SK-N-SH (cell line): ENCODE results near the gene CCDC177. TPM values are rescaled to one million over a fixed set of nuclear protein-coding genes. Genes with fewer than 3 reads are reported as not detected.

Experiments
- CTCF ChIA-PET: fragments of 300-600, 350-600 bp; formaldehyde crosslinking; extraction: SDS; loops from one replicate; lab custom pipeline; 2021; lab: Yijun Ruan, JAX
- POLR2A ChIA-PET: fragments of 350-600 bp; sonication (Branson Sonifier 250); formaldehyde crosslinking; extraction: SDS; loops from one replicate; lab custom pipeline; 2020; ENCODE audit warnings: antibody characterized with exemption, inconsistent platforms; lab: Yijun Ruan, JAX
- DNase-seq: peaks from one replicate; pipeline ENCODE4 v3.0.0; 2012
- H2AFZ ChIP-seq: fragments of 200-600 bp; sonication (generic); 2 replicates; pipeline ENCODE4 v1.8.1; 2016; ENCODE audit warnings: antibody characterized with exemption, mild to moderate bottlenecking, low read depth
- H3F3A ChIP-seq: fragments of 200-600 bp; sonication (generic); replicated peaks from 2 replicates; pipeline ENCODE3; 2016; ENCODE audit warnings: antibody characterized with exemption, mild to moderate bottlenecking; ENCODE audit not compliant: insufficient read depth
- H3K27ac ChIP-seq, 2 experiments: fragments of 200-500 bp in 1 of 2; fragments of 200-600 bp in 1 of 2; sonication (Bioruptor generic) in 1 of 2; sonication (generic), shearing (Covaris generic) in 1 of 2; 2 replicates each; pipeline versions ENCODE4 v1.5.1 to v1.6.1; 2014 to 2016; ENCODE audit warnings: low read depth in 2 of 2, inconsistent platforms in 1 of 2, low read length in 1 of 2, mild to moderate bottlenecking in 1 of 2, mixed read lengths in 1 of 2
- H3K27me3 ChIP-seq: fragments of 200-600 bp; sonication (generic), shearing (Covaris generic); 2 replicates; pipeline ENCODE4 v1.6.1; 2016; ENCODE audit warnings: mixed run types; ENCODE audit not compliant: insufficient read depth
- H3K36me3 ChIP-seq, 2 experiments: fragments of 200-500 bp in 1 of 2; fragments of 200-600 bp in 1 of 2; sonication (Bioruptor generic) in 1 of 2; sonication (generic) in 1 of 2; replicated peaks in 1 of 2; 2 replicates each; pipeline versions ENCODE3 to v1.5.1; 2014 to 2016; ENCODE audit warnings: low read length in 1 of 2, mild to moderate bottlenecking in 1 of 2; ENCODE audit not compliant: insufficient read depth in 2 of 2, control insufficient read depth in 1 of 2
- H3K4me1 ChIP-seq, 2 experiments: fragments of 200-500 bp in 1 of 2; fragments of 200-600 bp in 1 of 2; sonication (Bioruptor generic) in 1 of 2; sonication (generic), shearing (Covaris generic) in 1 of 2; 2 replicates each; pipeline versions ENCODE4 v1.5.1 to v1.6.1; 2014 to 2016; ENCODE audit warnings: low read depth in 1 of 2, low read length in 1 of 2, mixed run types in 1 of 2; ENCODE audit not compliant: insufficient read depth in 2 of 2, control insufficient read depth in 1 of 2
- H3K4me2 ChIP-seq: fragments of 200-600 bp; sonication (generic), shearing (Covaris generic); 2 replicates; pipeline ENCODE4 v1.6.1; 2017; ENCODE audit warnings: mixed run types
- H3K4me3 ChIP-seq, 2 experiments: fragments of 200-500 bp in 1 of 2; fragments of 200-600 bp in 1 of 2; sonication (Bioruptor generic) in 1 of 2; sonication (generic), shearing (Covaris generic) in 1 of 2; 2 replicates each; pipeline versions ENCODE4 v1.5.1 to v1.8.1; 2014 to 2016; ENCODE audit warnings: low read depth in 2 of 2, inconsistent platforms in 1 of 2, low read length in 1 of 2, mild to moderate bottlenecking in 1 of 2, mixed read lengths in 1 of 2, moderate library complexity in 1 of 2
- H3K79me2 ChIP-seq: fragments of 200-600 bp; sonication (generic); 2 replicates; pipeline ENCODE4 v1.8.1; 2017; ENCODE audit warnings: mild to moderate bottlenecking; ENCODE audit not compliant: insufficient read depth
- H3K9ac ChIP-seq: fragments of 200-600 bp; sonication (generic); 2 replicates; pipeline ENCODE4 v1.6.1; 2017; ENCODE audit warnings: mixed run types
- H3K9me2 ChIP-seq: fragments of 200-600 bp; sonication (generic); 2 replicates; pipeline ENCODE4 v1.6.1; 2017; ENCODE audit warnings: mixed run types
- H3K9me3 ChIP-seq: fragments of 200-600 bp; sonication (generic); 2 replicates; pipeline ENCODE4 v1.6.1; 2017; ENCODE audit warnings: mixed run types, mild to moderate bottlenecking, moderate library complexity
- H4K20me1 ChIP-seq: fragments of 200-600 bp; sonication (generic); 2 replicates; pipeline ENCODE4 v1.6.1; 2017; ENCODE audit warnings: mild to moderate bottlenecking, mixed run types; ENCODE audit not compliant: insufficient read depth
- CTCF ChIP-seq: fragments of 200-600 bp; sonication (generic); IDR thresholded peaks from 2 replicates; pipeline ENCODE4 v1.6.1; 2017; ENCODE audit warnings: antibody characterized with exemption, mild to moderate bottlenecking, moderate library complexity
- IRF3 ChIP-seq: fragments of 150-350 bp; IDR thresholded peaks from 2 replicates; pipeline ENCODE4 v1.6.1; 2016; ENCODE audit warnings: mild to moderate bottlenecking, low read depth, low read length
- JUND ChIP-seq: IDR thresholded peaks from 2 replicates; pipeline ENCODE4 v1.4.0; 2012
- MAX ChIP-seq: IDR thresholded peaks from 2 replicates; pipeline ENCODE4 v1.4.0; 2012; ENCODE audit warnings: low read depth
- MXI1 ChIP-seq: IDR thresholded peaks from 2 replicates; pipeline ENCODE4 v1.6.1; 2012; ENCODE audit warnings: mild to moderate bottlenecking, low read depth, low read length, improper control_type of control experiment
- NFIC ChIP-seq: IDR thresholded peaks from 2 replicates; pipeline ENCODE4 v1.4.0; 2012; ENCODE audit warnings: borderline replicate concordance
- PBX3 ChIP-seq: IDR thresholded peaks from 2 replicates; pipeline ENCODE4; 2012
- RFX5 ChIP-seq: IDR thresholded peaks from 2 replicates; pipeline ENCODE4 v1.6.1; 2012; ENCODE audit warnings: mild to moderate bottlenecking, improper control_type of control experiment, low read length
- SMC3 ChIP-seq: IDR thresholded peaks from 2 replicates; pipeline ENCODE4 v1.6.1; 2012; ENCODE audit warnings: low read depth, low read length, improper control_type of control experiment
- TCF12 ChIP-seq: IDR thresholded peaks from 2 replicates; pipeline ENCODE4 v1.4.0; 2012
- USF2 ChIP-seq: fragments of 150-350 bp; IDR thresholded peaks from 2 replicates; pipeline ENCODE4 v1.6.1; 2017; ENCODE audit warnings: antibody characterized with exemption, low read length, low read depth, borderline replicate concordance
- WGBS: methylation state at CpG from one replicate; pipeline ENCODE4 v1.1.6; 2017; ENCODE audit warnings: low lambda C conversion rate; 5-methylcytosine and 5-hydroxymethylcytosine counted together
- polyA plus RNA-seq, 3 experiments: library from polyadenylated mRNA; depleted of rRNA; stranded (reverse); fragments of >200 nt; gene quantifications; 2 replicates each; pipeline ENCODE4 v1.2.3, GENCODE V29; 2012

The CCDC177 gene
- polyA plus RNA-seq, 1 of the 3 experiments (the other 2 are of a cell fraction) = not detected

- no peaks in the 10 kb centered on the region for H3K36me3 ChIP-seq
- H3K4me3 ChIP-seq = no peak overlapping the region
- H3K27ac ChIP-seq = no peak overlapping the region
- no peaks in the 10 kb centered on the region for H4K20me1 ChIP-seq
- no peaks in the 10 kb centered on the region for H3K9me2 ChIP-seq
- no peaks in the 10 kb centered on the region for H3K4me1 ChIP-seq
- H3K9ac ChIP-seq = no peak overlapping the region
- peaks cover 5% of the 10 kb centered on the region; the same call in 1 of the 2 replicates for H3K27me3 ChIP-seq
- H3K79me2 ChIP-seq = no peaks in the 10 kb centered on the region
- CTCF ChIA-PET = interaction anchor here (0.9 to 16.4 kb wide), 3 partner anchors 14 to 46 kb away, joined by 3 to 368 read pairs (median 4); partner anchors contain the start of gene CCDC177
- POLR2A ChIA-PET = no interaction called here
- TF ChIP-seq USF2 = no peak
- TF ChIP-seq CTCF = no peak
- TF ChIP-seq MAX = no peak
- no peak for TF ChIP-seq IRF3
- TF ChIP-seq, all 33 proteins: peak for 0
- no peak overlapping the region for H2AFZ ChIP-seq
- 78% methylated on average over 1 of the region's 1 CpG for WGBS
- no peak overlapping the region for H3K4me2 ChIP-seq
- H3K9me3 ChIP-seq = no peaks in the 10 kb centered on the region
- H3F3A ChIP-seq = no peaks in the 10 kb centered on the region
- DNase-seq = no peak
These were observed 35.9 kb downstream of the CCDC177 start for GRCh38 chr14:69538766-69539165.

- no peaks in the 10 kb centered on the region for H3K9me2 ChIP-seq
- no peak overlapping the region for H3K4me2 ChIP-seq
- H3K79me2 ChIP-seq = no peaks in the 10 kb centered on the region
- H3K27ac ChIP-seq = no peak overlapping the region
- H3K4me1 ChIP-seq = no peaks in the 10 kb centered on the region
- ChIA-PET CTCF (interaction anchor here (1.0 to 16.4 kb wide), 3 partner anchors 37 to 78 kb away, joined by 3 to 368 read pairs (median 4); partner anchors contain the start of gene CCDC177), POLR2A (no interaction called here)
- 61% methylated on average over 1 of the region's 1 CpG for WGBS
- no peaks in the 10 kb centered on the region for H4K20me1 ChIP-seq
- no peak for DNase-seq
- no peaks in the 10 kb centered on the region for H3K36me3 ChIP-seq
- H3K27me3 ChIP-seq = peaks cover 5% of the 10 kb centered on the region; the same call in 1 of the 2 replicates
- TF ChIP-seq TCF12 = no peak
- TF ChIP-seq PBX3 = no peak
- no peak for TF ChIP-seq NFIC
- no peak for TF ChIP-seq RFX5
- no peak for TF ChIP-seq SMC3
- TF ChIP-seq JUND = no peak
- no peak for TF ChIP-seq MAX
- no peak for TF ChIP-seq MXI1
- no peak overlapping the region for H3K4me3 ChIP-seq
- H3K9me3 ChIP-seq = no peaks in the 10 kb centered on the region
- no peaks in the 10 kb centered on the region for H3F3A ChIP-seq
- no peak overlapping the region for H2AFZ ChIP-seq
- no peak overlapping the region for H3K9ac ChIP-seq
These were observed 36.8 kb downstream of the CCDC177 start for GRCh38 chr14:69537900-69538299.
